ENCODE results near the gene WSCD1.

The WSCD1 gene

GRCh38 chr17:6061290-6061689 is 8.9 kb upstream of the WSCD1 start:
- no peak for DNase-seq

DNA sequence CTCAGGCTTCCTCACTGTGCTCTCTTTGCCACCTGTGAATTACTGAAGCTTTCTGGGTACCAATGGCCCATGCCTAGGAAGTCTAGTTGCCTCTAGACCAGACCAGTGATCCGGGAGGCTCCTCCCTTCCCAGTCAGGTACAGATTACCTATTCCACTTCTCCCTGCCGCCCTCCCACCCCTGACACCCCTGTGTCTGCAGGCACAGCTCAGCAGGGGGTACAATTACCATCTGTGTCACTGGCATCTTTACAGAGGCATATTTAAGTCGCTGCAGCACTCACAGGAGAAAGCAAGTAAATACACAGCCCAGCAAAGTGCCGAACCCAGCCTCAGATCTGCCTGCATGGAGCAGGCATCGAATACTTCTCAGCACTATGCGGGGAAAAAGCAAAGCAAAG is 5.3 kb upstream of the WSCD1 start:
- DNase-seq = no peak

GRCh38 chr17:6065351-6065750 is 4.8 kb upstream of the WSCD1 start:
- no peak for DNase-seq

GRCh38 chr17:6066183-6066948 is 3.8 kb upstream of the WSCD1 start:
- DNase-seq = peak in 2 of 4 experiments; percentile 17 to 40

DNA sequence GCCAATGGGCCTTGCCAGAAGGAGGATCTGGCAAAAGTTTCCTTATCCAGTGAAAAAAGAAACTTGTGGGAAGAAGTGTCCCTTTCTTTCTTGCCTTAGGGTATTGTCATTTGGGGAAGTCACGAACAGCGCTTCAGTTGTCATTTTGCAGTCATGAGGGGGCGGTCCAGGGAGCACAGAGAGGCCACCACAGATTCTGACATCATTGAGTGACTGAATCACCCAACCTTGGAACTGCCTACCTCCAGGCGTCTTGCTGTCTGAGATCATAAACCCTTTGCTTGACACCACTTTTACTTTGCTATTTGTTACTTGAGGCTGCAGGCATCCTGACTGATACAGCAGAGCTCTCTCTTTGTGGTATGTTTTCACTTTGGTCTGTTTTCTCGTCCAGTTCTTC is 3.1 kb upstream of the WSCD1 start:
- peak in 2 of 4 experiments; percentile 42 to 48 for DNase-seq

DNA sequence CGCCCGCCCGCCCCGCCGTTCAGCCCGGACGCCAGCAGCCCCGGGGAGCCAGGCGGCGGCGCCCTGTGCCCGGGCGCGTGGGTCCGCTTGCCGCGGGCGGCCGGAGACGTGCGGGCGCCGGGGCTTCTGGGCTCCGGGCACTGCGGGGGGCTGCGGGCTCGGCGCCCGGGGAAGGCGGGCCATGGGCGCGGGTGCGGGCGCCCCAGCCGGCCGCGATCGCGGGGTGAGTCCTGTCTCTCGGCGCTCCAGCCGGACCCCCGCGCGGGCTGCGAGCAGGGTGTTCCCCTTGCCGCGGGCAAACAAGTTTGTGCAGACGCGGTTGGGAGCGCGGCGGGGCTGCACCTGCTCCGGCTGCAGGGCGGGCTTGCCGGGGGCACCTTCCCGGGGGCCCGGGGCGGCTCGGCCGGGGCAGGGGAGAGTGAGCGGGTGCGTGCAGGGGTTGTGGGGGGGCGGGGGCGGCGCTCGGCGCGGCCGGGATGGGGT is 292 bp downstream of the WSCD1 start:
- DNase-seq = no peak

GRCh38 chr17:6070913-6071511 is 833 bp downstream of the WSCD1 start:
- peak in 2 of 4 experiments; percentile 8 to 13 for DNase-seq

- DNase-seq = no peak
Observed at GRCh38 chr17:6071528-6072065, 1.4 kb downstream of the WSCD1 start.

DNA sequence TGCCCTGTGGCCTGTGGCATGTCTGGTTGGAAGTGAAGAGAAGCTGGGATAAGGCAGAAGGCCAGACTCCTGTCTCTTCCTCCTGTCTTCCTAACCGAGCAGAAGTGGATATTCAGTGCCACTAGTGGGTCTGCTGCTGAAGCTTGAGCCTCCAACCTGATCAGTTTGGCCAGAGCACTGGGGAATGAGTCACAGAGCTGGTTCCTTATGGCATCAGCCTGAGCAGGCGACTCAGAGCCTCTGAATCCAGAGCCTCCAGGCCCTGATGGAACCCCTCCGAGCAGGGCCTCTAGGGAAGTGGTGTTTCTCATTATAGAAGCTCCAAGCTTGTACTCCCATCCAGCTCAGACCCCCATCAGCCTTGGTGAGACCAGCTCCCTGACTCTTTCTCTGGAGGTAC is 2.0 kb downstream of the WSCD1 start:
- no peak for DNase-seq

DNA sequence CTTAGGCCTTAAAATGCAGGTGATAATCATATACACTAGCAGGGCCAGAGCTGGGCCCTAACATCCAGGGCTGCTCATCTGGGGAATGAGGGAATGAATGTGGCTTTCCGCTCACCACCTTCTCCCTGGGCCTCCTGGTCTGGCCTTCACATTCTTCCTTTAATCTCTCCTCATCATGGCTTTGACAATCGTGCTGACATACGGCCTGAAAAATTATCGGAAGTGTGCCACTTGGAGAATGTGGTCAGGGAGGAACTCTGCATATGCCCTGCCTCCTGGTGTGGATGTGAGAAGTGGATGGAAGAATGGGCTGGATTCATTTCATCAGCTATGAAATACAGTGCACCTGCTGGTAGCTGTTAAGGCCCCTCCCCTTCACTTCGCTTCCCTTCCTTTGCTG is 2.4 kb downstream of the WSCD1 start:
- no peak for DNase-seq

DNA sequence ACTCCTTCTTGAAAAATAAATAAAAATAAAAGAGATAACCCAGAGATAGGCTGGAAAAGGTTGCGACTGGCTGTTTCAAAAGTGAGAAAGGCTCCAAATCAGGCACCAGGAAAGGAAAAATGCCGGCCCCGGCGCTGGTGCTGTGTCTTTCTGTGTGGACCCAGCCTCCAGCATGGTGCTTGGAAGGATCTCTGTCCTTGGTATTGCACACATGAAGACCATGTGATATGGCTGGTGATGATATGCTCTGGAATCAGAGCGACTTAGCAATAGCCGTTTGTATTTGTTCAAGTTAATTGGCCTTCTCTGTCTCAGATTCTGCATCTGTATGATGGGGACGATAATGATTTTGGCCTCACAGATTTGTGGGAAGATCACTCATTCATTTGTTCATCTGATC is 3.4 kb downstream of the WSCD1 start:
- no peak for DNase-seq

- DNase-seq = no peak
Observed at GRCh38 chr17:6075050-6075449, 4.9 kb downstream of the WSCD1 start.

- no peak for DNase-seq
Observed at GRCh38 chr17:6075845-6076244, 5.7 kb downstream of the WSCD1 start.

GRCh38 chr17:6077752-6078151 is 7.6 kb downstream of the WSCD1 start:
- no peak for DNase-seq

GRCh38 chr17:6078458-6078871 is 8.3 kb downstream of the WSCD1 start:
- DNase-seq = no peak

- no peak for DNase-seq
Observed at GRCh38 chr17:6079155-6079888, 9.1 kb downstream of the WSCD1 start.

- no peak for DNase-seq
Observed at GRCh38 chr17:6079960-6080359, 9.8 kb downstream of the WSCD1 start.

- no peak for DNase-seq
Observed at GRCh38 chr17:6080711-6081430, 10.7 kb downstream of the WSCD1 start.

DNA sequence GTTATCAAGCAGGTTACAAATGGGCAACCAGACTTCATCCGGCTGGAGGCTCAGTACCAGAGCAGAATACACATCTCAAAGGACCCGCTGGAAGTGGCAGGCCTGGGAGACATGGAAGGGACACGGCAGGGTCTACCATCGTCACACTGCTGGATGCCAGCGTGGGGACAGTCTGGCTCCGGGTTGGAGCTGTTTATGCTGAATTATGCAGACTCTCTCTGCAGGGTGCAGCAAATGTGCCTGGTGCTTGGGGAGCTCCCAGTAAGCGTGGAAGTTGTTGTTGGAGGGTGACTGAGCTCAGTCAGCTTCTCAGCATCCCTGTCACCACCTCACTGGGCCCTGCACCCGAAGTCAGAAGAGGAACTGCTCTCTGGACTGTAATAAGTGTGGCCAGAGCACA is 12.2 kb downstream of the WSCD1 start:
- no peak for DNase-seq

- DNase-seq = no peak
Observed at GRCh38 chr17:6084311-6085161, 14.4 kb downstream of the WSCD1 start.

- no peak for DNase-seq
Observed at GRCh38 chr17:6085812-6086211, 15.6 kb downstream of the WSCD1 start.

All from suppressor macrophage (primary cell).